GM21717 (cell line): ENCODE data around the gene NRBF2.
"Not testable (repeated sequence)": the region's sequence is repeated elsewhere in the genome, so short reads cannot be mapped to it uniquely, and the experiment has no call there.

Source experiments
- ATAC-seq: cut with Tn5 transposase; IDR thresholded peaks from one replicate; pipeline ENCODE4 v1.9.1; 2021; ENCODE audit warnings: mild to moderate bottlenecking, moderate library complexity; ENCODE audit not compliant: unreplicated experiment

The NRBF2 gene

DNA sequence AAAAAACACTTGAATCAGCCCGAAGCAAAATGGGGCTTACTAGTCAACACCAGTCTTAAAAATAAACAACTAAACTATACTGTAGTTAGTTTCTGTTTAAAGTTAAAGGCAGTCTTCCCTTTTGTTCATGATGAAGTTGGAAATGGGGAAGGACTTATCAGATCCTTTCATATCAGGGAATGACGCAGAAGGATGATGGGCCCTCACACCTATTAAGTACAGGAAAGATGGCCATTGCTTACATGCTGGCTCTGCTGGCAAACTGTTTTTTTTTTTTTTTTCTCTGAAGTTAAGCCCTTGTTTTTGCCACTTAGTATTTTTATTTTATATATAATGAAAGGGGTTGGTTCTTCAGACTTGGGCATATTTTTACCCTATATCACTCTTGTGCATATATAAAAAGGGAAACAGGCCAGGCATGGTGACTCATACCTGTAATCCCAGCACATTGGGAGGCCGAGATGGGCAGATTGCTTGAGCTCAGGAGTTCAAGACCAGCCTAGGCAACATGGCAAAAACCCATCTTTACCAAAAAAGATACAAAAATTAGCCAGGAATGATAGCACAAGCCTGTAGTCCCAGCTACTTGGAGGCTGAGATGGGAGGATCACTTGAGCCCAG, 16.6 kb upstream of the NRBF2 start:
- no peak for ATAC-seq

DNA sequence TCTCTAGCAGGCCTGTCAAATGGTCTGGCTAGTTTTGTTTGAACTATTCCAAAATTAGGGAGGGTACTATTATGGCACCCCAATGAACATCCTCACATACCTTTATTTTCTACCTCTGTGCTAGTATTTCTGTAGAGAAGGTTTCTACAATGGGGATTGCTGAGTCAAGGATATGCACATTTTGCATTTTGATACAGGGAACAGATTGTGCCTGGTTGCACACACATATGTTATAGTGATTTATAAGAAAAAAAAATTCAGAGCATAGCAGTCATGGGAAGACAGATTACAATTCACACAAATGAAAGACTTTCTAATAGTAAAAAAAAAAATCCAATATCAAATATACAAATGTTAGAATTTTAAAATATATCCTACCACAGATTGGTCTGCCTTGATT, 14.1 kb upstream of the NRBF2 start:
- ATAC-seq = no peak

DNA sequence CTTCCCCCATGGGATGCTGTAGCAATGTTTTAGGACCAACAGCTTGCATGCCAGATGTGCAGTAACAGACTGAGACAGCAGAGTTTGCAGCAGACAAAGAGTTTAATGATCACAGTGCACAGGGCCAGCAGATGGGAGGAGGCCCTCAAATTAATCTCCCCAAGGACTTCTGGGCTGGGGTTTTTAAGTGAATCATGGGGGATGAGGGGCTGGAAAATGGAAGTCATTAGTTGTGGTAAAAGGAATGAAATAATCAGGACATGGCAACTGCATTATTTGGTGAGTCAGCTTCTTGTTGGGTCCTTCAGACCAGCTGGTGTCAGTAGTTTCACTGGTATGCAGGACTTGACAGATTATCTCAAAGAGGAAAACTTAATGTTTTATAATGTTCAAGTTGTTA, 12.6 kb upstream of the NRBF2 start:
- no peak for ATAC-seq

DNA sequence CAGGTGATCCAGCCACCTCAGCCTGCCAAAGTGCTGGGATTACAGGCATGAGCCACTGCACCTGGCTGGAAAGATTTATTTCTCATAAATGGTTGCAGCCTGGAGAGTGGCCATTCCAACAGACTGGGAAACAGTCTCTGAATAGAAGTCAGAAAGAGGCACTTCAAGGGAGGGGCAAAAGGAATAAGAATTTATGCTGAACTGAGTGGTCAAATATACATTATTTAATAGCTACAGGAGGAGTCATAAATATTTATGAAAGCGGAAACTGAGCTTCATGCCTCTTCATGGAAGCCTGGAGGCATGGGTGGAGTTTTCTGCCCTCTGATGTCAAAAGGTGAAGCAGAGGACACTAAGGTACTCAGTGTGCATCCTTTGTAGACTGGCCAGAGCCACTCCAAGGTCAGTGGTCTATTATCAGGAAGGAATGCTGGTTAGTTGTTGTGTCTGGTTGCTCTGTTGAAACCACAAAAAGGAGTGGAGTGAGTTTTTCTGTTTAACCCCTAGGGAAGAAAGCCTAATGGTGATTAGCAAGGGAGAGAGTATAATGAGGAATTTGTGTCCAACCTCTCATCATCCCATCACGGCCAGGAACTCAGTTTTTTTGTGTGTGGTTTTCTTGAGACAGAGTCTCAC, 9.3 kb upstream of the NRBF2 start:
- no peak for ATAC-seq

DNA sequence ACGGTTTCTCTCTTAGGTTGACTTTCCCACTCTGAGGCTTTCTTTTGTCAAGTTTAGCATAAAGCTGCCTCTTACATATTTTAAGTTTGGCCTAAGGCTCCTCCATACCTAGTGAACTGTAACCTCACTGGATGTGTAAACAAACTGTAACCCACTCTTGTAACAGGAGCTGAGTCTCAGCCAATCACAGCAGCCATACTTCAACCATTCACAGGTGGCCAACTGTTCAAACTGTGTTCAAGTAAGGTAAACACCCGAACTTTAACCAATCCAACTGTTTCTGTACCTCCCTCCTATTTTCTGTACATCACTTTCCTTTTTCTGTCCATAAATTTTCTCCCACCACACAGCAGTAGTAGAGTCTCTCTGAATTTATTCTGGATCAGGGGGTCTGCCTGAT, 7.7 kb upstream of the NRBF2 start:
- ATAC-seq = no peak

DNA sequence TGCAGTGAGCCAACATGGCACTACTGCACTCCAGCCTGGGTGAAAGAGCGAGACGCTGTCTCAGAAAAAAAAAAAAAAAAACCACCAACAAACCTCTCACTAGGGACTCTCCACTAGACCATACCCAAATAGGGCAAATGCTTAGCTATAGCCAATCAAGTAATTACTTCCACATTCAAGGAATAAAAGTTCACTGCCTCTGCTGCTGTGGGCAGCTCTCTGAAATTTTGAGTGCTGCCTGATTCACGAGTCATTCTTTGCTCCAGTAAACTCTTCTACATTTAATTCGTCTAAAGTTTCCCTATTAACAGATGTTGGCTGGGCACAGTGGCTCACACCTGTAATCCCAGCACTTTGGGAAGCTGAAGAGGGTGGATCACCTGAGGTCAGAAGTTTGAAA, 4.7 kb upstream of the NRBF2 start:
- no peak for ATAC-seq

DNA sequence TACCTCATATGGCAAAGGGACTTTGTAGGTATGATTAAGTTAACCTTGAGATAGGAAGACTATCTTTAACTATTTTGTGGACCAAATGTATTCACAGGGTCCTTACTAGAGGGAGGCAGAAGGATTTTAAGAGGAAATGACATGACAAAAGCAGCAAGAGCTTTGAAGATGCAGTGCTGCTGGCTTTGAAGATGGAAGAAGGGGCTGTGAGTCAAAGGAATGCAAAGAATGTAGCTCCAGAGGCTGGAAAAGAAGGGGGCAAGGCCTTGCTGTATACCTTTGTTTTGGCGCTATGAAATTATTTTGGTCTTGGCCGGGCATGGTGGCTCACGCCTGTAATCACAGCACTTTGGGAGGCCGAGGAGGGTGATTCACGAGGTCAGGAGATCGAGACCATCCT, 3.2 kb upstream of the NRBF2 start:
- no peak for ATAC-seq

DNA sequence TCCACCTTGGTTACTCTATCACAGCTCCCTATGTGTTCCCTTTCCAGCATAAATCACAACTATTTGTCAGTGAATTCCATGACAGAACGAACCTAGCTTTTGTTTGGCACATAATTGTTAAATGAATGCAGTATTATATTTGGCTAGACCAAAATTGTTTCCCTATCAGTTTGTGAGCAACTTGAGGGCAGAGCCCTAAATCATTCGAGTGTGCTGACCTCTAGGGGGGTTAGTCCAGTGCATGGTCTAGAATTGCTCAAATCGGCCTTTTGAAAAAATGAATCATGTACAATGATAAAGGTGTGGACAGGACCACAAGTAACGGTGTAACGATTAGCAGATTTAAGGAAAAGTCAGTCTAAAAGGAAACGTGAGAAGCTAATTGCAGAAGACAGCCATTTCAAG, 475 bp upstream of the NRBF2 start:
- ATAC-seq = no peak

DNA sequence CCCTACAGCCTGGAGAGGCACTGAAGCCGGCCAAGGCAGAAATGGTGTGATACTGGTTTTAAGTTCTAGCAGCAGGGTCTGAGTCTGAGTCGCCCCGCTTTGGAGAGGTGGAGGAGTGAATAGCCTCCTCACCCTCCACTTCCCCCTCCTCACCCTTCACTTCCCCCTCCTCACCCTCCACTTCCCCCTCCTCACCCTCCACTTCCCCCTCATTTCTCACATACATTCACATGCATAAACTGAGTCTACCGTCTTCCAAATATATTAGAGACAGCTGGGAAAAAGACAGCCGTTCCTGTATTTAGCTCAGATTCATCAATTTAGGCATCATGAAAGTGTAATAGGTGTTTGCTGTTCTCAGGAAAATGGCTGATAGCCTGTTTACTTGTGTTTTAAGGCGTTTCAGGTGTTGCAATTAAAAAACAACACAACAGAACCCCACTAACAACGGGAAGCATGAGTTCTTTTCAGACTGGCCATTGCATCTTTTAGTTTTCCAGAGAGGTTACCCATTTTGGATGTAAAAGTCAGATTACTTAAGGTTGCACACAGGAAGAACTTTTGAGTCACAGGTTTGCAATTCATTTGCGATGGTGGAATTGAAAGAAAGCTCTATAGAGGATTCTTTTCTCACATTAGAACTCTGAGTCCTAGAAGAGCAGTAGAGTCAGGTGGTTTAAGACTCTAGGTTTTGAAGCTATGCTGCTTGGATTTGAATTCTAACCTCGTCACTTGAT, 861 bp downstream of the NRBF2 start:
- ATAC-seq = no peak

DNA sequence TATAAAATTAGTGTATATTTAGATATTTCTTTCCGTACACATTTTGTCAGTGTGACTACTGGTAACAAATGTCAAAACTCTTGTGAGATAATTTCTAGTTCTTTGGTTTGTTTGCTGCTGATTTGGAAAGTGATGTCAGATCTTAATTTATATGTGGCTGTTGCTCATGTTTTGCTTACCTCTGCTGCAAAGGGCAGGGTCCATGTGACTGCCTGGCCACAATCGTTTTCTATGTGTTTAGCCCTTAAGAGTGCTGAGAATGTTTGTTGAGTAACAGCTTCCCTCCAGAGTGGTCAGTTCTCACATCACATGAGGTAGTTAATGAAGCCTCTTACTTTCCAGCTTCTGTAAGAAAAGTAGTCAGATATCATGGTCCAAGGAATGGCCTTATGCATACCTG, 4.2 kb downstream of the NRBF2 start:
- ATAC-seq = no peak

DNA sequence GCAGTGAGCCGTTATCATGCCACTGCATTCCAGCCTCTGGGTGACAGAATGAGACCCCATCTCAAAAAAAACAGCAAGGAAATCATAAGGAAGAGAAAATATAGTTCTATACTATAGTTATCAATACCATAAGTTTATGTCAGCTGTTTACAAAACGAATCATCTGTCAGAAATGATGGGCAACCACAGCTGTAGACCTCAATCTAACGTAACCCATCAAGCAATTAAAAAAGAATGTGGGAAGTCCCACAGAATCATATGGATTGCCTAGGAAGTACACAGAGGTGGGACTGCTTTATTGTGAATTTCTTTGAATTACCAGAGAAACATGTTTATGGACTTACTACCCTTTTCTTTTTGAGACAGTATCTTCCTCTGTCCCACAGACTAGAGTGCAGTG, 6.9 kb downstream of the NRBF2 start:
- ATAC-seq = no peak

DNA sequence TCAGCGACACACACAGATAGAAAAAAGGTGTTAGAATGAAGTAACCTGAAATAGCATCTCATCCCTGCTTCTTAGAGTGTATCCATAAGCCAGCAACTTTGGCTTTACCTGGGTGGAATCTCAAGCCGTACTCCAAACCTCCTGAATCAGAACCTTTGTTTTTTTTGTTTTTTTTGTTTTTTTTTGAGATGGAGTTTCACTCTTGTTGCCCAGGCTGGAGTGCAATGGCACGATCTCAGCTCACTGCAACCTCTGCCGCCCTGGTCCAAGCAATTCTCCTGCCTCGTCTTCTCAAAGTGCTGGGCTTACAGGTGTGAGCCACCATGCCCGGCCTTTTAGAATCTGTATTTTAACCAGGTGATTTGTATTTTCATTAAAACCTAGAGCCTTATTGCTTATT, 9.0 kb downstream of the NRBF2 start:
- no peak for ATAC-seq

DNA sequence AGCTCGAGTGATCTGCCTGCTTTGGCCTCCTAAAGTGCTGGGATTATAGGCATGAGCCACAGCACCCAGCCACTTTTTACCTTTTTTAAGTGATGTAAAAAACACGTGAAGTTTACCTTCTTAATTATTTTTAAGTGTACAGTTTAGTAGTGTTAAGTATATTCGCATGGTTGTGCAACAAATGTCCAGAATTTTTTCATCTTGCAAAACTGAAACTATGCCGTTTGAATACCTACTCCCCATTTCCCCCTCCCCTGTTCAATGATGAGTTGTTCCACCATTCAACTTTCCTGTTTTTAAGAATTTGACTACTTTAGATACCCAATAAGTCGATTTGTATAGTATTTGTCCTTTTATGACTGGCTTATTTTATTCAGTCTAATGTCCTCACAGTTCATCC, 10.9 kb downstream of the NRBF2 start:
- no peak for ATAC-seq

DNA sequence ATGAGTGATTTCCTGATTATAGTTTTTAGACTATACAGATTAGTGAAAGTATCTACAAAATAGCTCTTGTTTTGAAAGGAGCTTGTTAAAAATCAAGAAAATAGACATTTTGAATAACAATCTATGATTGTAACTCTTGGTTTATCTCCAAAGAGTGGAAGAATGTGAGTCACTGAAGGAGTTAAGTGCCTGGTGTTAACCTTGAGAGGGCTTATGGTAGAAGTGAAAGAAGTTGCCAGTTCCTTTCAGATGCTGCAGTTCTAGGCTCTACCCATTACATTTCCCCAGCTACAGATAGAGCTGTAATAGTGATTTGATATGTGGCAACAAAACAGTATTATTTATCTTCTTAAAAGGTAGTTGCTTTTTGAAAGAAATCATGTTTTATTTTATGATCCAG, 12.7 kb downstream of the NRBF2 start:
- ATAC-seq = no peak

DNA sequence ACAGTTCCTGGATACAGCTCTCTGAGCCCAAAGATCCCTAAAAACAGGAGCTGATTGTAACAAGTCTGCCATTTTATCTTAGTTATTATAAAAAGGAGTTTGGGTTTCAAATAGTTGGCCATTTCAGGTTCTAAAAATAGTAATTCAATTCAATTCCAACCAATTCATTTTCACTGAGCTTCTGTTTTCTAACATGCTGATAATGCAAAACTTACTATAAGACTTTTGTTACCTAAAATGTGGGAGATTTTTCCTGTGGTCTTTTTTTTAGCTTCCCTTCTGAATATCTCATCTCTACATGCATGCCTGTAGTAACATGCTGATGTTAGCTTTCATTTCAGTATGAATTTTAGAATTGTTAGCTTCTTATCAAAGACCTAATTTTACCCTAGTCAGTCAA, 13.4 kb downstream of the NRBF2 start:
- ATAC-seq = no peak

DNA sequence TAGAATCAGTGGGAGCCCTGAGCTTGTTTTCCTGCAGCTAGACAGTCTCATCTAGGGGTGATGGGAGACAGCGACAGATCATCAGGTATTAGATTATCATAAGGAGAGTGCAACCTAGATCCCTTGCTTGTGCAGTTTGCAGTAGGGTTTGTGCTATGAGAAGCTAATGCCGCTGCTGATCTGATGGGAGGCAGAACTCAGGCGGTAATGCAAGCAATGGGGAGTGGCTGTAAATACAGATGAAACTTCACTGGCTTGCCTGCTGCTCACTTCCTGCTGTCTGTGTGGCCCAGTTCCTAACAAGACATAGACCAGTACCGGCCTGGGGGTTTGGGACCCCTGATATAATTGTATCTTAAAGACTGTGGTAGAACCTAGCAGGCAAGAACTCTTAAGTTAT, 17.6 kb downstream of the NRBF2 start:
- no peak for ATAC-seq

DNA sequence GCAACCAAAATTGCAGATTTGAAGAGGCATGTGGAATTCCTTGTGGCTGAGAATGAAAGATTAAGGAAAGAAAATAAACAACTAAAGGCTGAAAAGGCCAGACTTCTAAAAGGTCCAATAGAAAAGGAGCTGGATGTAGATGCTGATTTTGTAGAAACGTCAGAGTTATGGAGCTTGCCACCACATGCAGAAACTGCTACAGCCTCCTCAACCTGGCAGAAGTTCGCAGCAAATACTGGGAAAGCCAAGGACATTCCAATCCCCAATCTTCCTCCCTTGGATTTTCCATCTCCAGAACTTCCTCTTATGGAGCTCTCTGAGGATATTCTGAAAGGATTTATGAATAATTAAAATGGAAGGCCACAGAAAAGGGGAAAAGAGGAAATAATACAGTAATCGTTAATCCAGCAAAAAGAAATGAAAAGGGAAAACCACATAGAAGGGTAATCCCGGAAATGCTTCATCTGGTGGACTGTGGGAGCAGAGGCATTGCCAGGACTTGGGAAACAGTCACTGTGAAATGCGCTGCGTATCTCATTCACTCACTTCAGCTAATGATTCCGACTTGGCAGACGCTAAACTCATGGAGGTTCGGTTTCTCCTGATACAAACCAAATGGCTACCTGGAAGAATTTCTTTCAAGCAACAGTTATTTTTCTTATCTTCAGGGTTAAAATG, 20.9 kb downstream of the NRBF2 start:
- ATAC-seq = not testable (repeated sequence)

DNA sequence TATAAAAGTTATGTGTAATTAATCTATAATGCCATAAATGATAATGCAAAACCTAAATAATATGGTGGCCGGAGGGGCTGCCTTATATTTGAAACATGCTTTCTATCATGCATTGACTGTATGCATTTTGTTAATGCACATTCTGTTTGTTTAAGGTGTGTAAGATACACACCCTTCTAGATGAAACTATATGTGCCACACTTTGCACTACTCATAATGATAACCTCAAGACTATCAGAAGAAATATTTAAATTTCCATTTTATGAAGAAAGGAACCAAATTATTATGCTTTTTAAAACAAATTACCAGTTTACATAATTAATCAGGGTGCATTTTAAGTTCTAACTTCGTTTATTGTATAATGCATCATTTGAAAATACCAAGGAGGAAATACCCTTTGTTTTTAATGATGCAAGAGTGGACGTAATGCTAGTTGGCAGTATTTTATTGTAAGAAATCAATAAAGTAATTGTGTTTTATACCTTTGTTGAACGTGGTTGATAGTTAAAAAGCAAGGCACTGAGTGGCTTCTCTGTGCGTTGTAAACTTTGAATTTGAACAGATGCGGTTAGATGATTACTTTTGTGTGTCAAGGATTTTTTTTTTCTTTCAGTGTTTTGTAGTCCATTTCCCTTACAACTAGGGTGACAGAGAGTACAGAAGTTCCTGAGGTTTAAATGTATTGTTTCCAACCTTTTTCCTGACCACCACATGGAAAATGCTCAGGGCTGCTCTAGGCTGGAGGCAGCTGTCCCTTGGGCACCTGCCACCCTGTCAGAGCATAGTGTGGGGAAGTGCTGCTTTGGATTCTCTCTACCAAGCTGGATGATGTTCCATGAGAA, 21.6 kb downstream of the NRBF2 start:
- ATAC-seq = no peak

DNA sequence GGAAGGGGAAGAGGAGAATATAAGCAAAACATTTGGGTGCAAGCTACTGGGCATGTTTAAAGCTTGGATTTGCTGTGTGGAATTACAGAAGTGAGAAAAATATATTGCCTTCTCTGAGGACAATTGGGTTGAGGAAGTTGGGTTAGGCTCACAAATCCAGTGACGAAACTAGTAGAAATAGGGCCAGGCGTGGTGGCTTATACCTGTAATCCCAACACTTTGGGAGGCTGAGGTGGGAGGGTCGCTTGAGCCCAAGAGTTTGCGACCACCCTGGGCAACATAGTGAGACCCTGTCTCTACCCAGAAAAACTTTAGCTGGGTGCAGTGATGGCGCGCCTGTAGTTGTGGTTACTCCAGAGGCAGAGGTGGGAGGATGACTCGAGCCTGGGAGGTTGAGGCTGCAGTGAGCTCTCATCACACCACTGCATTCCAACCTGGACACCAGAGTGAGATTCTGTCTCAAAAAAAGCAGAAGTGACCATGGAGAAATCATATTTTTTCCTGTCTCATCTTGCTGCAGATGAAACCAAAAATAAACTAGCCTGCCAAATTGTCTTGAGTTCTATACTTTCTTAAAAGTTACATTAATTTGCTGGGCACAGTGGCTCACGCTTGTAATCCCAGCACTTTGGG, 22.4 kb downstream of the NRBF2 start:
- no peak for ATAC-seq

DNA sequence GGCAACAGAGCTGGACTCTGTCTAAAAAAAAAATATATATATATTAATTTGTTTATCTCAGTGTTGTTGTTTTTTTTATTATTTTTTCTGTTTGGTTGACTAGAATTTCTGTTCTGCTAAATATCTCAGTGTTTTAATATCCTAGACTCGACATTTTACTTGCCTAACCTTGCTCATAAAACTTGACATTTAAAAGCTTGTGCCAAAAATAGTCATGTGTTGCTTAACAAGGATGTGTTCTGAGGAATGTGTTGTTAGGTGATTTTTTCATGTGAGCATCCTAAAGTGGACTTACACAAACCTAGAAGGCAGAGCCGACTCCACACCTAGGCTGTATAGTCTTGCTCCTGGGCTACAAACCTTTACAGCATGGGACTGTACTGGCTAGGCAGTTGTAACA, 23.1 kb downstream of the NRBF2 start:
- ATAC-seq = no peak
